MCF 10A (cell line): ENCODE measurements around the gene RBBP7. TPM values are rescaled to one million over a fixed set of nuclear protein-coding genes. Genes with fewer than 3 reads are reported as not detected.

Source experiments
- BruUV-seq: library from RNA; stranded (reverse); fragments of 400-500 nt; replicated peaks from 2 replicates; lab custom pipeline; 2021; lab: Mats Ljungman, UMichigan
- CTCF ChIA-PET: fragments of 300-600 bp; sonication (Branson Sonifier 250); formaldehyde crosslinking; extraction: SDS; loops from one replicate; lab custom pipeline; 2021; ENCODE audit warnings: antibody characterized with exemption, inconsistent platforms; lab: Yijun Ruan, JAX
- POLR2A ChIA-PET: fragments of 300-600, 350-650 bp; sonication (Branson Sonifier 250); formaldehyde crosslinking; extraction: SDS; loops from one replicate; lab custom pipeline; 2020; ENCODE audit warnings: antibody characterized with exemption, inconsistent platforms; lab: Yijun Ruan, JAX
- DNase-seq: peaks from one replicate; pipeline ENCODE4 v3.0.0-alpha.2; 2018; ENCODE audit not compliant: unreplicated experiment
- H3K27ac Mint-ChIP-seq: one replicate; pipeline ENCODE4 v1.8.0; 2022; ENCODE audit warnings: mild to moderate bottlenecking, low read depth, mixed read lengths; ENCODE audit not compliant: unreplicated experiment
- H3K27me3 Mint-ChIP-seq: one replicate; pipeline ENCODE4 v1.8.0; 2022; ENCODE audit warnings: mixed read lengths; ENCODE audit not compliant: insufficient read depth, unreplicated experiment
- H3K36me3 Mint-ChIP-seq: one replicate; pipeline ENCODE4 v1.8.0; 2022; ENCODE audit warnings: mild to moderate bottlenecking, moderate library complexity, mixed read lengths; ENCODE audit not compliant: insufficient read depth, unreplicated experiment
- H3K4me1 Mint-ChIP-seq: one replicate; pipeline ENCODE4 v1.8.0; 2022; ENCODE audit warnings: mixed read lengths; ENCODE audit not compliant: insufficient read depth, unreplicated experiment
- H3K4me3 Mint-ChIP-seq: one replicate; pipeline ENCODE4 v1.8.0; 2022; ENCODE audit warnings: mild to moderate bottlenecking, moderate library complexity, mixed read lengths; ENCODE audit not compliant: unreplicated experiment
- H3K9me3 Mint-ChIP-seq: one replicate; pipeline ENCODE4 v1.8.0; 2022; ENCODE audit warnings: mixed read lengths; ENCODE audit not compliant: unreplicated experiment
- intact Hi-C: fragments of 100-400 bp; cut with micrococcal nuclease; formaldehyde crosslinking; loops from 2 replicates; pipeline ENCODE4 v1.14.1; 2022
- total RNA-seq: library from RNA; stranded (reverse); gene quantifications from 2 replicates; pipeline ENCODE4 v1.2.3, GENCODE V29; 2022
- TF ChIP-seq, protein P1 (sequence below): fragments of 200-600 bp; IDR thresholded peaks from one replicate; pipeline ENCODE4 v1.8.0; 2022; ENCODE audit warnings: antibody characterized with exemption, mild to moderate bottlenecking; ENCODE audit not compliant: unreplicated experiment

The RBBP7 gene
- total RNA-seq, 1 experiment from 2014 or later = 95.2 TPM

GRCh38 chrX:16852617-16853179 lies 17.5 kb downstream of the RBBP7 start:
- DNase-seq = no peak
- CTCF ChIA-PET = interaction anchor here (1.0 kb wide), 1 partner anchor 194 kb away, joined by 3 read pairs; no protein-coding TSS in a partner anchor
- TF ChIP-seq, protein P1, sequence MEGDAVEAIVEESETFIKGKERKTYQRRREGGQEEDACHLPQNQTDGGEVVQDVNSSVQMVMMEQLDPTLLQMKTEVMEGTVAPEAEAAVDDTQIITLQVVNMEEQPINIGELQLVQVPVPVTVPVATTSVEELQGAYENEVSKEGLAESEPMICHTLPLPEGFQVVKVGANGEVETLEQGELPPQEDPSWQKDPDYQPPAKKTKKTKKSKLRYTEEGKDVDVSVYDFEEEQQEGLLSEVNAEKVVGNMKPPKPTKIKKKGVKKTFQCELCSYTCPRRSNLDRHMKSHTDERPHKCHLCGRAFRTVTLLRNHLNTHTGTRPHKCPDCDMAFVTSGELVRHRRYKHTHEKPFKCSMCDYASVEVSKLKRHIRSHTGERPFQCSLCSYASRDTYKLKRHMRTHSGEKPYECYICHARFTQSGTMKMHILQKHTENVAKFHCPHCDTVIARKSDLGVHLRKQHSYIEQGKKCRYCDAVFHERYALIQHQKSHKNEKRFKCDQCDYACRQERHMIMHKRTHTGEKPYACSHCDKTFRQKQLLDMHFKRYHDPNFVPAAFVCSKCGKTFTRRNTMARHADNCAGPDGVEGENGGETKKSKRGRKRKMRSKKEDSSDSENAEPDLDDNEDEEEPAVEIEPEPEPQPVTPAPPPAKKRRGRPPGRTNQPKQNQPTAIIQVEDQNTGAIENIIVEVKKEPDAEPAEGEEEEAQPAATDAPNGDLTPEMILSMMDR = no peak
- POLR2A ChIA-PET = interaction anchor here (0.8 kb wide), 1 partner anchor 10 kb away, joined by 3 read pairs; no protein-coding TSS in a partner anchor
- Mint-ChIP-seq H3K36me3 (peaks cover 72% of the 10 kb centered on the region), H3K27me3 (no peaks in the 10 kb centered on the region), H3K4me1 (no peaks in the 10 kb centered on the region), H3K9me3 (no peaks in the 10 kb centered on the region), H3K27ac (no peak overlapping the region), H3K4me3 (no peak overlapping the region)
- BruUV-seq = TSS peak; percentile 23
- intact Hi-C loops = no loop called here

GRCh38 chrX:16851827-16852226 lies 18.3 kb downstream of the RBBP7 start:
- Mint-ChIP-seq H3K27ac (no peak overlapping the region), H3K4me3 (no peak overlapping the region), H3K27me3 (no peaks in the 10 kb centered on the region), H3K9me3 (no peaks in the 10 kb centered on the region), H3K4me1 (no peaks in the 10 kb centered on the region), H3K36me3 (peaks cover 71% of the 10 kb centered on the region)
- intact Hi-C loops = no loop called here
- ChIA-PET POLR2A (interaction anchor here (0.8 to 1.3 kb wide), 2 partner anchors 10 to 17 kb away, joined by 3 to 5 read pairs; no protein-coding TSS in a partner anchor), CTCF (interaction anchor here (0.6 kb wide), 1 partner anchor 33 kb away, joined by 4 read pairs; no protein-coding TSS in a partner anchor)
- DNase-seq = no peak
- TF ChIP-seq, protein P1 = no peak
- no TSS peak for BruUV-seq

GRCh38 chrX:16851421-16851820 lies 18.7 kb downstream of the RBBP7 start:
- POLR2A ChIA-PET = interaction anchor here (1.3 kb wide), 2 partner anchors 10 to 17 kb away, joined by 4 to 5 read pairs; no protein-coding TSS in a partner anchor
- Mint-ChIP-seq H3K4me3 (no peak overlapping the region), H3K27me3 (no peaks in the 10 kb centered on the region), H3K27ac (no peak overlapping the region), H3K9me3 (no peaks in the 10 kb centered on the region), H3K4me1 (no peaks in the 10 kb centered on the region), H3K36me3 (peaks cover 71% of the 10 kb centered on the region)
- intact Hi-C loops = no loop called here
- CTCF ChIA-PET = interaction anchor here (0.6 kb wide), 2 partner anchors 33 to 895 kb away, joined by 3 to 4 read pairs; no protein-coding TSS in a partner anchor
- BruUV-seq = no TSS peak
- DNase-seq = no peak
- TF ChIP-seq, protein P1 = no peak

DNA sequence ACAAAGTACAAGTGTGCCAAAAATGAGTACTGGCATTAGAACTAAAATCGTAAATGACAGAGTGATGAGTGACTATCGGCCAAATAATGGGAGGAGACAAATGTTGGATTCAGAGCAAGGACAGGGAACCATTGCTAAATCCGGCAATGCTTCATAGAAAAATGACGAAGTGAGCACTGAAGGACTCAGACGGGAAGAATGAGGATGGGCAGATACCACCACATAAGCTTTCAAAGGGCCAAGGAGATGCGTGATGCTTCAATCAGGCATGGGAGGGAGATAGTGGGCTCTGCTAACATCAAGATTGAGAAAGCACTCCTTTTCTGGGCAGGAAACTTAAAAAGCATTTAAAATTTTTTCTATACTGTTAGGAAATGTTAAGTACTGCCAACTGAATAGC lies 21.6 kb downstream of the RBBP7 start:
- H3K27ac Mint-ChIP-seq = no peak overlapping the region
- H3K4me3 Mint-ChIP-seq = no peak overlapping the region
- H3K27me3 Mint-ChIP-seq = no peaks in the 10 kb centered on the region
- H3K4me1 Mint-ChIP-seq = no peaks in the 10 kb centered on the region
- BruUV-seq = no TSS peak
- POLR2A ChIA-PET = interaction anchor here (1.0 kb wide), 1 partner anchor 8 kb away, joined by 3 read pairs; no protein-coding TSS in a partner anchor
- CTCF ChIA-PET = interaction anchor here (0.6 kb wide), 1 partner anchor 726 kb away, joined by 3 read pairs; no protein-coding TSS in a partner anchor
- DNase-seq = no peak
- H3K36me3 Mint-ChIP-seq = peaks cover 61% of the 10 kb centered on the region
- no peaks in the 10 kb centered on the region for H3K9me3 Mint-ChIP-seq
- intact Hi-C loops = no loop called here
- TF ChIP-seq, protein P1 = no peak
